Measurements from ENCODE around the gene ZNF701.

GRCh38 chr19:52566588-52566987 lies 3.5 kb upstream of the ZNF701 start:
- no peak for TF ChIP-seq EZH2 (IDR thresholded peaks at IDR 0.05; ENCODE audit: insufficient read depth, poor library complexity, severe bottlenecking)
- TF ChIP-seq EZH2phosphoT487 (IDR thresholded peaks at IDR 0.05; ENCODE audit: insufficient read depth, low read depth) = no peak
